ENCODE data around the gene LRP1B. TPM values are rescaled to one million over a fixed set of nuclear protein-coding genes. Genes with fewer than 3 reads are reported as not detected.

Gene LRP1B
- total and polyA plus RNA-seq, 2 donors (not counting 1 experiment from before 2014, with no cell fraction given), result not detected

GRCh38 chr2:141579071-141579470, 551.7 kb downstream of the LRP1B start:
- ChIA-PET POLR2A (no interaction called here), CTCF (no interaction called here)
- H3K9me3 Mint-ChIP-seq (ENCODE audit: insufficient read depth), result no peaks in the 10 kb centered on the region
- no peak overlapping the region for H3K27ac Mint-ChIP-seq
- Histone ChIP-seq H3K79me2 (ENCODE audit: control insufficient read depth, insufficient read depth, low read length) (no peaks in the 10 kb centered on the region), H3K4me1 (ENCODE audit: control insufficient read depth in 2 of 2, insufficient read depth in 2 of 2, low read length in 2 of 2) (no peaks in the 10 kb centered on the region), H3K27me3 (replicated peaks in 1 of 4; ENCODE audit: control extremely low read depth in 1 of 4, control insufficient read depth in 3 of 4, insufficient read depth in 4 of 4, low read length in 3 of 4) (no peaks in the 10 kb centered on the region), H3K36me3 (replicated peaks in 1 of 2; ENCODE audit: control extremely low read depth in 1 of 2, control insufficient read depth in 1 of 2, extremely low read depth in 1 of 2, insufficient read depth in 2 of 2, low read length in 1 of 2) (no peaks in the 10 kb centered on the region), H3K9ac (ENCODE audit: low read length) (no peak overlapping the region), H2AFZ (ENCODE audit: insufficient read depth, low read depth, low read length, poor library complexity, severe bottlenecking) (no peak overlapping the region), H3K4me2 (replicated peaks; ENCODE audit: low read depth, low read length, poor library complexity, severe bottlenecking) (no peak overlapping the region), H3K9me3 (ENCODE audit: control extremely low read depth in 1 of 3, control insufficient read depth in 2 of 3, insufficient read depth in 1 of 3, low read length in 2 of 3) (peaks cover 0 to 1% (median 0%) of the 10 kb centered on the region in 3 donors), H3K27ac (ENCODE audit: low read length in 2 of 2) (no peak overlapping the region), H3K4me3 (ENCODE audit: control extremely low read depth in 1 of 5, extremely low read depth in 1 of 5, insufficient read depth in 1 of 5, low read depth in 2 of 5, low read length in 4 of 5) (no peak overlapping the region), H4K20me1 (ENCODE audit: control insufficient read depth, insufficient read depth, low read length, poor library complexity, severe bottlenecking) (no peaks in the 10 kb centered on the region)
- H3K4me1 Mint-ChIP-seq, result no peaks in the 10 kb centered on the region
- no peak for TF ChIP-seq EZH2 (IDR thresholded peaks at IDR 0.05; ENCODE audit: borderline replicate concordance, insufficient read depth, low read depth, low read length, poor library complexity, severe bottlenecking)
- TF ChIP-seq CTCF (IDR thresholded peaks at IDR 0.05), result no peak
- no peak overlapping the region for H3K4me3 Mint-ChIP-seq
- intact Hi-C loops (cut with micrococcal nuclease), result no loop called here
- no peaks in the 10 kb centered on the region for H3K27me3 Mint-ChIP-seq
- ATAC-seq (ENCODE audit: low read depth) (no peak), DNase-seq (no peak)
- WGBS (ENCODE audit: insufficient coverage), result 93% methylated on average over 3 of the region's 5 CpGs

- H3K4me2 ChIP-seq (replicated peaks; ENCODE audit: low read depth, low read length, poor library complexity, severe bottlenecking), result no peak overlapping the region
- H3K4me3 Mint-ChIP-seq, result no peak overlapping the region
- H3K4me1 ChIP-seq (ENCODE audit: control insufficient read depth in 2 of 2, insufficient read depth in 2 of 2, low read length in 2 of 2), result no peaks in the 10 kb centered on the region
- intact Hi-C loops (cut with micrococcal nuclease), result no loop called here
- H4K20me1 ChIP-seq (ENCODE audit: control insufficient read depth, insufficient read depth, low read length, poor library complexity, severe bottlenecking), result no peaks in the 10 kb centered on the region
- 80% methylated on average over 8 of the region's 10 CpGs for WGBS (ENCODE audit: insufficient coverage)
- POLR2A ChIA-PET, result no interaction called here
- H3K27me3 Mint-ChIP-seq, result no peaks in the 10 kb centered on the region
- no peak overlapping the region for H3K4me3 ChIP-seq (ENCODE audit: control extremely low read depth in 1 of 5, extremely low read depth in 1 of 5, insufficient read depth in 1 of 5, low read depth in 2 of 5, low read length in 4 of 5)
- H2AFZ ChIP-seq (ENCODE audit: insufficient read depth, low read depth, low read length, poor library complexity, severe bottlenecking), result no peak overlapping the region
- no peaks in the 10 kb centered on the region for H3K79me2 ChIP-seq (ENCODE audit: control insufficient read depth, insufficient read depth, low read length)
- TF ChIP-seq EZH2 (IDR thresholded peaks at IDR 0.05; ENCODE audit: borderline replicate concordance, insufficient read depth, low read depth, low read length, poor library complexity, severe bottlenecking) (no peak), CTCF (IDR thresholded peaks at IDR 0.05) (no peak)
- no peaks in the 10 kb centered on the region for H3K4me1 Mint-ChIP-seq
- ATAC-seq (ENCODE audit: low read depth), result no peak
- no peaks in the 10 kb centered on the region for H3K27me3 ChIP-seq (replicated peaks in 1 of 4; ENCODE audit: control extremely low read depth in 1 of 4, control insufficient read depth in 3 of 4, insufficient read depth in 4 of 4, low read length in 3 of 4)
- no peaks in the 10 kb centered on the region for H3K9me3 Mint-ChIP-seq (ENCODE audit: insufficient read depth)
- no peak overlapping the region for H3K27ac Mint-ChIP-seq
- no peak overlapping the region for H3K27ac ChIP-seq (ENCODE audit: low read length in 2 of 2)
- no peak overlapping the region for H3K9ac ChIP-seq (ENCODE audit: low read length)
- CTCF ChIA-PET, result no interaction called here
- H3K9me3 ChIP-seq (ENCODE audit: control extremely low read depth in 1 of 3, control insufficient read depth in 2 of 3, insufficient read depth in 1 of 3, low read length in 2 of 3), result peaks cover 0 to 8% (median 0%) of the 10 kb centered on the region in 3 donors
- no peaks in the 10 kb centered on the region for H3K36me3 ChIP-seq (replicated peaks in 1 of 2; ENCODE audit: control extremely low read depth in 1 of 2, control insufficient read depth in 1 of 2, extremely low read depth in 1 of 2, insufficient read depth in 2 of 2, low read length in 1 of 2)
- DNase-seq, result no peak
Measured at GRCh38 chr2:141570474-141571131, 560.2 kb downstream of the LRP1B start.
